Measurements from ENCODE around the gene ARFIP1. TPM values are rescaled to one million over a fixed set of nuclear protein-coding genes. Genes with fewer than 3 reads are reported as not detected.

ARFIP1 gene
- total RNA-seq (2022; extraction: Qiagen RNA extraction), result 12.0 to 15.4 TPM (median 15.0 TPM) in 5 replicates

DNA sequence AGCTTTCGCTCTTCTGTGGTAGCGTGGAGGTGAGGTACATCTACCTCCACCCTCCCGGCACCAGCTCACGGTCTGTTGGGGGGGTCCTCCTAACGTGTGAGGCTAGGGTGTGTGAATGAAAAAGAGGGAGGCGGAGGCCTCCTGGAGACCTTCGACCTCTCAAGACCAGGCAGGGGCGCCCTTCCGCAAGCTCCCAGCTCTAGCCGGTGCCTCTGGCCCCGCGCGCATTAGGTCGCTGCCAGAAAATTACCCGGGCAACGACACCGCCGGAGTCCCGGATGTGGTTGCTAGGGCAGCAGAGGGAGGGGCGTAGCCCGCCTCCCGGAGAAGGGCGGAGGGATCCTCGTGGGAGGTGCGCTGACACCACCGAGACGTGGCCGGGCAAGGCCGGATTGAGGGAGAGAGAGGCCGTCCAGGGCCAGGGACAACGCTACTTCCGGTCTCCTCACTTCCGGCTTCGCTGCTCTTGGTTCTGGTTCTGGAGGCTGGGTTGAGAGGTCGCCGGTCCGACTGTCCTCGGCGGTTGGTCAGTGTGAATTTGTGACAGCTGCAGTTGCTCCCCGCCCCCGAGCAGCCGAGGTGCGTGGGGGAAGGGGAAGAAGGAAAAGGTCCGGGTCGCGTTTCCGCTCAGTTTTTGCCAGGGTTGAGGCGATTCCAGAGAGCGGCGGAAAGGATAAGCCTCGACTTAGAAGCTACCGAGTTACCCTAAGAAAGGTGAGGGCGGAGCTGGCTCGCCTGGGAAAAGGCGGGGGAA lies at the start of gene ARFIP1, which contains the start of gene TIGD4:
Gene ARFIP1, plus strand, starts transcription at position 442 of the 754 bp plus-strand sequence. CDS start 49,680 bp downstream, outside the sequence.
Gene TIGD4, minus strand, starts transcription at position 218 of the 754 bp plus-strand sequence. CDS start 8,726 bp downstream, outside the sequence.

GRCh38 chr4:152935631-152936445 lies 156.1 kb downstream of the ARFIP1 start, which contains the start of gene FHDC1:
FHDC1 (plus strand) TSS chr4:152936323; CDS start chr4:152943058, 6,735 bp downstream.

Other genes with a start within 250 kb of the ARFIP1 start
- 5.6 to 7.2 TPM (median 6.3 TPM) in 5 replicates for gene FBXW7, start 243.9 kb upstream of the ARFIP1 start, total RNA-seq (2022; extraction: Qiagen RNA extraction)
- gene TMEM154, start 100.0 kb upstream of the ARFIP1 start, total RNA-seq (2022; extraction: Qiagen RNA extraction), result 0.01 to 0.24 TPM (median 0.14 TPM) in 5 replicates
- 0.15 to 0.23 TPM (median 0.20 TPM) in 4 of 5 replicates, not detected in the other for gene TIGD4, start 224 bp upstream of the ARFIP1 start, total RNA-seq (2022; extraction: Qiagen RNA extraction)
- 0.64 to 0.88 TPM (median 0.74 TPM) in 5 replicates for gene FHDC1, start 156.4 kb downstream of the ARFIP1 start, total RNA-seq (2022; extraction: Qiagen RNA extraction)

Measured in A549 treated with Mapracorat at 1 μM for 4 hours (cell line).